Transverse colon (tissue), 4 donors: ENCODE results near the gene OR56A4. TPM values are rescaled to one million over a fixed set of nuclear protein-coding genes. Genes with fewer than 3 reads are reported as not detected.
"Not testable (repeated sequence)": the region's sequence is repeated elsewhere in the genome, so short reads cannot be mapped to it uniquely, and the experiment has no call there.

Experiments
- DNase-seq: peaks from one replicate; pipeline ENCODE4 v3.0.0-alpha.2; 2019
- H3K27ac ChIP-seq, 4 donors: fragments of 200-600 bp; sonication (generic); 2 replicates each; pipeline ENCODE4 v1.5.1; 2016 to 2018; ENCODE audit warnings: inconsistent platforms in 4 of 4
- H3K27me3 ChIP-seq: fragments of 200-600 bp; sonication (generic); 2 replicates; pipeline ENCODE4 v1.5.1; 2017; ENCODE audit warnings: inconsistent platforms
- H3K36me3 ChIP-seq, 4 donors: fragments of 200-600 bp; sonication (generic); 2 replicates each; pipeline ENCODE4 v1.5.1; 2017 to 2019; ENCODE audit warnings: inconsistent platforms in 4 of 4
- H3K4me1 ChIP-seq, 4 donors: fragments of 200-600 bp; sonication (generic); 2 replicates each; pipeline ENCODE4 v1.5.1; 2017 to 2020; ENCODE audit warnings: inconsistent platforms in 4 of 4
- H3K4me3 ChIP-seq, 4 donors: fragments of 200-600 bp; sonication (generic); 1 replicate in 1 of 4; 2 replicates in 3 of 4; pipeline versions ENCODE4 v1.5.1 to v1.6.1; 2017 to 2019; ENCODE audit warnings: inconsistent platforms in 4 of 4
- H3K9me3 ChIP-seq, 2 donors: fragments of 200-600 bp; sonication (generic); 2 replicates each; pipeline ENCODE4 v1.5.1; 2017 to 2019; ENCODE audit warnings: inconsistent platforms in 2 of 2
- EP300 ChIP-seq: sonication (generic); formaldehyde crosslinking; IDR thresholded peaks from one replicate; pipeline ENCODE4 v1.6.1; 2017; ENCODE audit warnings: antibody characterized with exemption, low read depth
- POLR2A ChIP-seq: fragments of 450-650 bp; IDR thresholded peaks from one replicate; pipeline ENCODE4 v1.6.1; 2016; ENCODE audit warnings: antibody characterized with exemption, mild to moderate bottlenecking, moderate library complexity
- POLR2AphosphoS5 ChIP-seq, 3 donors: sonication (generic); formaldehyde crosslinking; IDR thresholded peaks; one replicate each; pipeline ENCODE4 v1.6.1; 2016; ENCODE audit warnings: antibody characterized with exemption in 3 of 3
- WGBS, 2 donors: methylation state at CpG; one replicate each; pipeline ENCODE4 v1.1.5; 2018; ENCODE audit warnings: low coverage in 1 of 2; 5-methylcytosine and 5-hydroxymethylcytosine counted together
- in situ Hi-C, 4 donors: fragments of 200-750 bp; cut with MboI; loops; one replicate each; pipeline versions ENCODE4 v1.15.0 to v1.15.1; 2017; ENCODE audit warnings: low sequenced_read_pairs in 3 of 4, low pct_ligation_motif_present in 1 of 4, low pct_unique_long_range_greater_than_20kb in 1 of 4
- intact Hi-C: fragments of 100-400 bp; cut with DNase I; formaldehyde crosslinking; loops from one replicate; pipeline ENCODE4 v1.15.1; 2023; ENCODE audit warnings: low total_unique reads
- small RNA-seq, 4 donors: library from RNA; depleted of rRNA; stranded (forward); fragments of <200 nt; gene quantifications; one replicate each; pipeline ENCODE3, GENCODE V24; 2016
- total RNA-seq, 4 donors: library from RNA; depleted of rRNA; stranded (reverse); fragments of >200 nt; gene quantifications; one replicate each; pipeline ENCODE4 v1.1.0, GENCODE V29; 2016
- TF ChIP-seq, protein P1 (sequence below), 5 experiments: fragments of 200-600 bp in 3 of 5; fragments of 450-650 bp in 2 of 5; sonication (generic) in 3 of 5; IDR thresholded peaks; 1 replicate in 2 of 5; 2 replicates in 3 of 5; pipeline ENCODE4 v1.5.1; 2016 to 2017; ENCODE audit warnings: antibody characterized with exemption in 5 of 5, inconsistent platforms in 3 of 5, mild to moderate bottlenecking in 2 of 5, moderate library complexity in 1 of 5

The OR56A4 gene
- total RNA-seq, 4 donors from 2014 or later, result 0.14 TPM; not detected in 3

GRCh38 chr11:5967708-5968107, 39.0 kb downstream of the OR56A4 start:
- in situ Hi-C loops, result no loop called here
- DNase-seq, result no peak
- 49% methylated on average over 3 of the region's 3 CpGs; no CpG with 5 or more reads in 1 of the 2 donors for WGBS, 2 donors
- intact Hi-C loops, result loop anchor here (1.0 to 10.0 kb wide), 2 partner anchors 8 to 1507 kb away; no protein-coding TSS in a partner anchor
- no peaks in the 10 kb centered on the region for H3K36me3 ChIP-seq
- H3K27me3 ChIP-seq, result no peaks in the 10 kb centered on the region
- no peaks in the 10 kb centered on the region for H3K9me3 ChIP-seq
- no peak overlapping the region for H3K27ac ChIP-seq
- H3K4me1 ChIP-seq, result no peaks in the 10 kb centered on the region
- no peak overlapping the region for H3K4me3 ChIP-seq
- TF ChIP-seq EP300, result no peak
- TF ChIP-seq, protein P1, sequence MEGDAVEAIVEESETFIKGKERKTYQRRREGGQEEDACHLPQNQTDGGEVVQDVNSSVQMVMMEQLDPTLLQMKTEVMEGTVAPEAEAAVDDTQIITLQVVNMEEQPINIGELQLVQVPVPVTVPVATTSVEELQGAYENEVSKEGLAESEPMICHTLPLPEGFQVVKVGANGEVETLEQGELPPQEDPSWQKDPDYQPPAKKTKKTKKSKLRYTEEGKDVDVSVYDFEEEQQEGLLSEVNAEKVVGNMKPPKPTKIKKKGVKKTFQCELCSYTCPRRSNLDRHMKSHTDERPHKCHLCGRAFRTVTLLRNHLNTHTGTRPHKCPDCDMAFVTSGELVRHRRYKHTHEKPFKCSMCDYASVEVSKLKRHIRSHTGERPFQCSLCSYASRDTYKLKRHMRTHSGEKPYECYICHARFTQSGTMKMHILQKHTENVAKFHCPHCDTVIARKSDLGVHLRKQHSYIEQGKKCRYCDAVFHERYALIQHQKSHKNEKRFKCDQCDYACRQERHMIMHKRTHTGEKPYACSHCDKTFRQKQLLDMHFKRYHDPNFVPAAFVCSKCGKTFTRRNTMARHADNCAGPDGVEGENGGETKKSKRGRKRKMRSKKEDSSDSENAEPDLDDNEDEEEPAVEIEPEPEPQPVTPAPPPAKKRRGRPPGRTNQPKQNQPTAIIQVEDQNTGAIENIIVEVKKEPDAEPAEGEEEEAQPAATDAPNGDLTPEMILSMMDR (IDR thresholded peaks at IDR 0.05), result no peak
- no peak for TF ChIP-seq POLR2A
- TF ChIP-seq POLR2AphosphoS5 (IDR thresholded peaks at IDR 0.05), result no peak

DNA sequence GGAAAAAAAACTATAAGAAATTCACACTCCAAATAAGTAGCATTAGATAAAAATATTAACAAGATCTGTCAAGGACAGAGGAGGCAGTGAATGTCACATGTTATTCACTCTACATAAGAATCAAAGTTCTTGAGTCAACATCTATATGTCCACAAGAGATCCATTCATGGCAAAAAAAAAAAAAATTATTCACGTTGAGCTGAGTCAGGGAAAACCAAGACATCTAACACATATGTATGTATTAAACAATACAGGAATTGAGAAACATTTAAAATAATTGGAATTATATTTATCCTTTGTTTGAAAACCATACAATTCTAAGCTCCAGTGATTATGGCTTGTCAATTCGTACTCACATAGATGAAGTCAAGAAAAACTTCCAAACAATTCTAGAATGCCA, 39.8 kb downstream of the OR56A4 start:
- in situ Hi-C loops, result no loop called here
- intact Hi-C loops, result loop anchor here (1.0 to 10.0 kb wide), 2 partner anchors 8 to 1508 kb away; no protein-coding TSS in a partner anchor
- H3K4me3 ChIP-seq, result no peak overlapping the region
- H3K27me3 ChIP-seq, result no peaks in the 10 kb centered on the region
- TF ChIP-seq POLR2AphosphoS5 (IDR thresholded peaks at IDR 0.05), result no peak
- TF ChIP-seq EP300, result no peak
- no peak for TF ChIP-seq POLR2A
- TF ChIP-seq, protein P1 (IDR thresholded peaks at IDR 0.05), result no peak
- WGBS, 2 donors, result 56 to 73% methylated on average over 2 of the region's 2 CpGs
- peaks cover 0 to under 1% of the 10 kb centered on the region in 2 donors for H3K9me3 ChIP-seq
- no peaks in the 10 kb centered on the region for H3K4me1 ChIP-seq
- DNase-seq, result no peak
- no peaks in the 10 kb centered on the region for H3K36me3 ChIP-seq
- H3K27ac ChIP-seq, result no peak overlapping the region

GRCh38 chr11:5960704-5961320, 45.9 kb downstream of the OR56A4 start:
- H3K9me3 ChIP-seq, H3K4me3 ChIP-seq, H3K36me3 ChIP-seq, DNase-seq, H3K27ac ChIP-seq, H3K4me1 ChIP-seq, in situ Hi-C loops, H3K27me3 ChIP-seq: not testable (repeated sequence)
- 89% methylated on average over 35 of the region's 40 CpGs; no CpG with 5 or more reads in 1 of the 2 donors for WGBS, 2 donors
- intact Hi-C loops, result loop anchor here (10.0 kb wide), 1 partner anchor 1514 kb away; no protein-coding TSS in a partner anchor

DNA sequence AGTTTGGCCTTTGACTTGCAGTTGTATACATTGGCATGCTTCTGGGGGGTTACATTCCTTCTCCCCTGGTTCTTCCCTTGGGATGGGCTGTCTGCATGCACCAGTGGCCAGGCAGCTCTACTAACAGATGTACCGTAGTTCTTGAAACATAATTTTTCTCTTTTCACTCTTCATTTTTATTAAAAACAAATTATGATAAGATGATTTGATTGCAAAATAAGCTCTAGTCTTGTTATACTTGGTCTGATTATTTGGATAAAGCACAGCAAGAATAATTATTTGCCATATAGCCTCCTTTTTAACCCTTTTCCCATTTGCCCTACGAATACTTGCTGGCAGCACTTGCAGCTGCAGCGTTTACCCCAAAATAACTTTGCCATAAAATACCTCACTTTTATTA, 51.2 kb downstream of the OR56A4 start:
- no peak for TF ChIP-seq POLR2A
- no peak for TF ChIP-seq EP300
- TF ChIP-seq, protein P1 (IDR thresholded peaks at IDR 0.05), result no peak
- no peak for TF ChIP-seq POLR2AphosphoS5 (IDR thresholded peaks at IDR 0.05)
- H3K4me1 ChIP-seq, result no peaks in the 10 kb centered on the region
- no peak overlapping the region for H3K4me3 ChIP-seq
- no peak for DNase-seq
- no peaks in the 10 kb centered on the region for H3K36me3 ChIP-seq
- in situ Hi-C loops, result no loop called here
- no peak overlapping the region for H3K27ac ChIP-seq
- no peaks in the 10 kb centered on the region for H3K27me3 ChIP-seq
- peaks cover 0 to 7% of the 10 kb centered on the region in 2 donors for H3K9me3 ChIP-seq
- WGBS, 2 donors, result 85 to 86% methylated on average over 3 of the region's 3 CpGs
- intact Hi-C loops, result no loop called here

Small RNA genes lying within 50 kb of the gene (small RNA-seq; reads per million reads assigned to genes)
- gene RNA5SP329, result 0 to 0.42 (median 0.15) reads per million in 4 donors

Other genes starting within 250 kb of the OR56A4 start
- gene OR52N5, start 223.6 kb downstream of the OR56A4 start, total RNA-seq, result 1 to 10 TPM in 1 of 4 donors, not detected in 3; 1.1 TPM
- gene OR52N1, start 215.7 kb downstream of the OR56A4 start, total RNA-seq, result not detected
- gene OR52N2, start 198.0 kb downstream of the OR56A4 start, total RNA-seq, result not detected
- gene OR52E6, start 165.0 kb downstream of the OR56A4 start, total RNA-seq, result not detected
- not detected for gene OR52E8, start 149.3 kb downstream of the OR56A4 start, total RNA-seq
- not detected for gene OR52E4, start 126.3 kb downstream of the OR56A4 start, total RNA-seq
- gene OR52E5, start 113.7 kb downstream of the OR56A4 start, total RNA-seq, result not detected
- not detected for gene OR56A3, start 64.7 kb downstream of the OR56A4 start, total RNA-seq
- gene OR56A5, start 38.5 kb downstream of the OR56A4 start, total RNA-seq, result not detected
- gene OR52L1, start 20.0 kb downstream of the OR56A4 start, total RNA-seq, result not detected
- gene OR56A1, start 23.8 kb upstream of the OR56A4 start, total RNA-seq, result under 1 TPM in 1 of 4 donors, not detected in 3; 0.14 TPM
- gene OR56B4, start 100.7 kb upstream of the OR56A4 start, total RNA-seq, result not detected
- 1 to 10 TPM in 1 of 4 donors, under 1 TPM in 1, not detected in 2; 0.41 to 1.6 TPM for gene OR52B2, start 163.4 kb upstream of the OR56A4 start, total RNA-seq
- gene OR52W1, start 192.3 kb upstream of the OR56A4 start, total RNA-seq, result not detected
- gene C11orf42, start 198.6 kb upstream of the OR56A4 start, total RNA-seq, result not detected
- gene FHIP1B, start 227.7 kb upstream of the OR56A4 start, total RNA-seq, result 100 to 1,000 TPM; 190 to 681 (median 228) TPM
- gene CNGA4, start 232.1 kb upstream of the OR56A4 start, total RNA-seq, result under 1 TPM in 1 of 4 donors, not detected in 3; 0.14 TPM